Measurements from ENCODE around the gene TMEM132C.

DNA sequence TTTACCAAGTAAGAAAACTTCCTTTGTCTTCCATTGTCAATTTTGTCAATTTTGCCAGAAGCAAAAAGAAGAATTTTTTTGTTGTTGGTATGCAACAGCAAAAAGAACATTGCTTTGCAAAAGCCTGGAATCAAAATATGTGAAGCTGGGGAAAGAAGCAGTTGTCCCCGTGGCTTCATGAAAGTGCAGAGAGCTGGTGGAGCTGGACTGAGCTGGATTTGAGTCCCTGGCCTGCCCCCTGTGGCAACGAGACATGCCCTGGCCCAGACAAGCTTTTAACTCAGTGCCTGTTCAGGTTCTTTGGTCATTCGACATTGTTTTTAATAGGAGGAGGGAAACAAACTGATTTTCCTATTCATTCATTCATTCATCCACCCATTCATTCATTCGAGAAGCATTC is 486.5 kb downstream of the TMEM132C start:
- no peak for TF ChIP-seq POLR2A (IDR thresholded peaks at IDR 0.05)
- TF ChIP-seq, protein P1, sequence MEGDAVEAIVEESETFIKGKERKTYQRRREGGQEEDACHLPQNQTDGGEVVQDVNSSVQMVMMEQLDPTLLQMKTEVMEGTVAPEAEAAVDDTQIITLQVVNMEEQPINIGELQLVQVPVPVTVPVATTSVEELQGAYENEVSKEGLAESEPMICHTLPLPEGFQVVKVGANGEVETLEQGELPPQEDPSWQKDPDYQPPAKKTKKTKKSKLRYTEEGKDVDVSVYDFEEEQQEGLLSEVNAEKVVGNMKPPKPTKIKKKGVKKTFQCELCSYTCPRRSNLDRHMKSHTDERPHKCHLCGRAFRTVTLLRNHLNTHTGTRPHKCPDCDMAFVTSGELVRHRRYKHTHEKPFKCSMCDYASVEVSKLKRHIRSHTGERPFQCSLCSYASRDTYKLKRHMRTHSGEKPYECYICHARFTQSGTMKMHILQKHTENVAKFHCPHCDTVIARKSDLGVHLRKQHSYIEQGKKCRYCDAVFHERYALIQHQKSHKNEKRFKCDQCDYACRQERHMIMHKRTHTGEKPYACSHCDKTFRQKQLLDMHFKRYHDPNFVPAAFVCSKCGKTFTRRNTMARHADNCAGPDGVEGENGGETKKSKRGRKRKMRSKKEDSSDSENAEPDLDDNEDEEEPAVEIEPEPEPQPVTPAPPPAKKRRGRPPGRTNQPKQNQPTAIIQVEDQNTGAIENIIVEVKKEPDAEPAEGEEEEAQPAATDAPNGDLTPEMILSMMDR (IDR thresholded peaks at IDR 0.05), result no peak

All from lower leg skin (tissue), 3 donors.